H54 (cell line): ENCODE results near the gene IL18R1.

Experiments used
- DNase-seq: peaks from one replicate; pipeline ENCODE4 v3.0.0; 2011; ENCODE audit warnings: low spot score, mixed read lengths; ENCODE audit not compliant: insufficient read length
- FAIRE-seq: peaks from 3 replicates; lab custom pipeline; 2011; peaks lifted over from hg19 to GRCh38; lab: Jason Lieb, UNC
- POLR2A ChIP-seq: IDR thresholded peaks from 2 replicates; pipeline ENCODE4 v1.6.1; 2011; ENCODE audit warnings: low read depth, mild to moderate bottlenecking, low read length

Gene IL18R1

GRCh38 chr2:102422910-102423309, 67.3 kb downstream of the IL18R1 start, which contains the start of gene IL18RAP:
Gene IL18RAP, plus strand, starts transcription at chr2:102423160. Its CDS starts 118 bp downstream, at chr2:102423278.
- FAIRE-seq (no peak), DNase-seq (no peak)
- TF ChIP-seq POLR2A = no peak

- FAIRE-seq = no peak
- DNase-seq = no peak
- TF ChIP-seq POLR2A = no peak
These were observed 67.8 kb downstream of the IL18R1 start for GRCh38 chr2:102423368-102423767.

- no peak for TF ChIP-seq POLR2A
- DNase-seq (no peak), FAIRE-seq (no peak)
These were observed 69.2 kb downstream of the IL18R1 start for GRCh38 chr2:102424754-102425153.

GRCh38 chr2:102425441-102426132, 70.0 kb downstream of the IL18R1 start:
- no peak for FAIRE-seq
- TF ChIP-seq POLR2A = no peak
- DNase-seq = no peak

- DNase-seq = no peak
- TF ChIP-seq POLR2A = no peak
- FAIRE-seq = no peak
These were observed 71.7 kb downstream of the IL18R1 start for GRCh38 chr2:102427249-102427648.

- DNase-seq = no peak
- TF ChIP-seq POLR2A = no peak
- no peak for FAIRE-seq
These were observed 73.0 kb downstream of the IL18R1 start for GRCh38 chr2:102428573-102428972.

GRCh38 chr2:102432386-102432785, 76.8 kb downstream of the IL18R1 start:
- DNase-seq = no peak
- TF ChIP-seq POLR2A = no peak
- no peak for FAIRE-seq

- no peak for FAIRE-seq
- no peak for TF ChIP-seq POLR2A
- no peak for DNase-seq
These were observed 78.5 kb downstream of the IL18R1 start for GRCh38 chr2:102433973-102434654.

- FAIRE-seq (no peak), DNase-seq (no peak)
- TF ChIP-seq POLR2A = no peak
These were observed 79.2 kb downstream of the IL18R1 start for GRCh38 chr2:102434655-102435381.

- DNase-seq = no peak
- no peak for FAIRE-seq
- TF ChIP-seq POLR2A = no peak
These were observed 80.1 kb downstream of the IL18R1 start for GRCh38 chr2:102435741-102436140.

- DNase-seq (no peak), FAIRE-seq (no peak)
- no peak for TF ChIP-seq POLR2A
These were observed 80.7 kb downstream of the IL18R1 start for GRCh38 chr2:102436323-102436722.

GRCh38 chr2:102437122-102437521, 81.5 kb downstream of the IL18R1 start:
- FAIRE-seq (no peak), DNase-seq (no peak)
- TF ChIP-seq POLR2A = no peak

GRCh38 chr2:102438111-102438510, 82.5 kb downstream of the IL18R1 start:
- no peak for TF ChIP-seq POLR2A
- DNase-seq (no peak), FAIRE-seq (no peak)

- FAIRE-seq (no peak), DNase-seq (no peak)
- TF ChIP-seq POLR2A = no peak
These were observed 83.0 kb downstream of the IL18R1 start for GRCh38 chr2:102438578-102438977.

GRCh38 chr2:102439065-102439695, 83.6 kb downstream of the IL18R1 start:
- FAIRE-seq (peak; percentile 79), DNase-seq (peak; percentile 7)
- TF ChIP-seq POLR2A = no peak
